Tibial nerve (tissue), 4 donors: ENCODE data around the gene TK2.

ENCODE experiments used
- CTCF ChIP-seq, 5 experiments: fragments of 200-600 bp in 3 of 5; fragments of 450-650 bp in 2 of 5; sonication (generic) in 3 of 5; IDR thresholded peaks; one replicate each; pipeline ENCODE4 v1.5.1; 2016 to 2019; ENCODE audit warnings: antibody characterized with exemption in 5 of 5, mild to moderate bottlenecking in 3 of 5, moderate library complexity in 2 of 5
- EP300 ChIP-seq, 2 donors: sonication (generic); formaldehyde crosslinking; IDR thresholded peaks; one replicate each; pipeline ENCODE4 v1.6.1; 2017; ENCODE audit warnings: antibody characterized with exemption in 2 of 2, mild to moderate bottlenecking in 1 of 2
- POLR2A ChIP-seq, 2 donors: fragments of 450-650 bp; IDR thresholded peaks; one replicate each; pipeline ENCODE4 v1.6.1; 2017; ENCODE audit warnings: antibody characterized with exemption in 2 of 2, mild to moderate bottlenecking in 2 of 2, moderate library complexity in 2 of 2

GRCh38 chr16:66524601-66525164, 25.2 kb downstream of the TK2 start:
- TF ChIP-seq EP300 (IDR thresholded peaks at IDR 0.05) (peak in 1 of 2 donors; percentile 65), POLR2A (IDR thresholded peaks at IDR 0.05) (no peak), CTCF (IDR thresholded peaks at IDR 0.05) (no peak)
